ENCODE measurements around the gene PCDHGB1. TPM values are rescaled to one million over a fixed set of nuclear protein-coding genes. Genes with fewer than 3 reads are reported as not detected.

Gene PCDHGB1
- total and polyA plus RNA-seq, 2 experiments from 2014 or later, result 0.53 to 0.57 TPM

DNA sequence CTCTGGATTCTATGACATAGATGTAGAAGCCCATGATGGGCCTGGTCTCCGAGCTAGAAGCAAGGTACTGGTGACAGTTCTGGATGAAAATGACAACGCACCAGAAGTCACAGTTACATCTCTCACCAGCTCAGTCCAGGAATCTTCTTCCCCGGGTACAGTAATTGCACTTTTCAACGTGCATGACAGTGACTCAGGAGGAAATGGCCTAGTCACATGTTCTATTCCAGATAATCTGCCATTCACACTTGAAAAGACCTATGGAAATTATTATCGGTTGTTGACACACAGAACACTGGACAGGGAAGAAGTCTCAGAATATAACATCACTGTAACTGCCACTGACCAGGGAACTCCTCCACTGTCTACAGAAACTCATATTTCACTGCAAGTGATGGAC is 6.2 kb downstream of the PCDHGB1 start:
- H3K36me3 ChIP-seq (replicated peaks; ENCODE audit: insufficient read depth, low read depth), result no peaks in the 10 kb centered on the region
- TF ChIP-seq, protein P1, sequence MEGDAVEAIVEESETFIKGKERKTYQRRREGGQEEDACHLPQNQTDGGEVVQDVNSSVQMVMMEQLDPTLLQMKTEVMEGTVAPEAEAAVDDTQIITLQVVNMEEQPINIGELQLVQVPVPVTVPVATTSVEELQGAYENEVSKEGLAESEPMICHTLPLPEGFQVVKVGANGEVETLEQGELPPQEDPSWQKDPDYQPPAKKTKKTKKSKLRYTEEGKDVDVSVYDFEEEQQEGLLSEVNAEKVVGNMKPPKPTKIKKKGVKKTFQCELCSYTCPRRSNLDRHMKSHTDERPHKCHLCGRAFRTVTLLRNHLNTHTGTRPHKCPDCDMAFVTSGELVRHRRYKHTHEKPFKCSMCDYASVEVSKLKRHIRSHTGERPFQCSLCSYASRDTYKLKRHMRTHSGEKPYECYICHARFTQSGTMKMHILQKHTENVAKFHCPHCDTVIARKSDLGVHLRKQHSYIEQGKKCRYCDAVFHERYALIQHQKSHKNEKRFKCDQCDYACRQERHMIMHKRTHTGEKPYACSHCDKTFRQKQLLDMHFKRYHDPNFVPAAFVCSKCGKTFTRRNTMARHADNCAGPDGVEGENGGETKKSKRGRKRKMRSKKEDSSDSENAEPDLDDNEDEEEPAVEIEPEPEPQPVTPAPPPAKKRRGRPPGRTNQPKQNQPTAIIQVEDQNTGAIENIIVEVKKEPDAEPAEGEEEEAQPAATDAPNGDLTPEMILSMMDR (IDR thresholded peaks at IDR 0.05; ENCODE audit: poor library complexity), result no peak
- no peak for TF ChIP-seq EZH2phosphoT487 (IDR thresholded peaks at IDR 0.05; ENCODE audit: low read depth, severe bottlenecking, unreplicated experiment)
- no peak for TF ChIP-seq EZH2 (IDR thresholded peaks at IDR 0.05; ENCODE audit: borderline replicate concordance)
- no peak overlapping the region for H3K4me3 ChIP-seq
- no peak overlapping the region for H2AFZ ChIP-seq
- no peak for DNase-seq (ENCODE audit: low spot score)
- no peak overlapping the region for H3K27ac ChIP-seq
- no peaks in the 10 kb centered on the region for H3K9me3 ChIP-seq (ENCODE audit: low read depth)
- no peaks in the 10 kb centered on the region for H3K9me2 ChIP-seq (replicated peaks; ENCODE audit: insufficient read depth)
- 83% methylated on average over 5 of the region's 5 CpGs for WGBS (ENCODE audit: low lambda C conversion rate, missing lambda C conversion rate)
- H3K27me3 ChIP-seq, result no peaks in the 10 kb centered on the region
- no peaks in the 10 kb centered on the region for H4K20me1 ChIP-seq (ENCODE audit: insufficient read depth, poor library complexity, severe bottlenecking)
- H3K4me2 ChIP-seq, result no peak overlapping the region
- H3K79me2 ChIP-seq, result no peaks in the 10 kb centered on the region
- no peaks in the 10 kb centered on the region for H3K4me1 ChIP-seq (ENCODE audit: insufficient read depth)

DNA sequence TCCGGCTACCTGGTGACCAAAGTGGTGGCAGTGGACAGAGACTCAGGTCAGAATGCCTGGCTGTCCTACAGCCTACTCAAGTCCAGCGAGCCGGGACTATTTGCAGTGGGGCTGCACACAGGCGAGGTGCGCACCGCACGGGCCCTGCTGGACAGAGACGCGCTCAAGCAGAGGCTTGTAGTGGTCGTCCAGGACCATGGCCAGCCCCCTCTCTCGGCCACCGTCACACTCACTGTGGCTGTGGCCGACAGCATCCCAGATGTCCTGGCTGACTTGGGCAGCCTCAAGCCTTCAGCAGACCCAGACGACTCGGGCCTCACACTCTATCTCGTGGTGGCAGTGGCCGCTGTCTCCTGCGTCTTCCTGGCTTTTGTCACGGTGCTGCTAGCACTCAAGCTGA is 7.1 kb downstream of the PCDHGB1 start:
- H3K27ac ChIP-seq, result no peak overlapping the region
- no peaks in the 10 kb centered on the region for H4K20me1 ChIP-seq (ENCODE audit: insufficient read depth, poor library complexity, severe bottlenecking)
- H3K9me3 ChIP-seq (ENCODE audit: low read depth), result no peaks in the 10 kb centered on the region
- no peaks in the 10 kb centered on the region for H3K9me2 ChIP-seq (replicated peaks; ENCODE audit: insufficient read depth)
- H3K36me3 ChIP-seq (replicated peaks; ENCODE audit: insufficient read depth, low read depth), result no peaks in the 10 kb centered on the region
- H2AFZ ChIP-seq, result no peak overlapping the region
- H3K4me2 ChIP-seq, result no peak overlapping the region
- 91% methylated on average over 19 of the region's 19 CpGs for WGBS (ENCODE audit: low lambda C conversion rate, missing lambda C conversion rate)
- no peaks in the 10 kb centered on the region for H3K27me3 ChIP-seq
- TF ChIP-seq EZH2 (IDR thresholded peaks at IDR 0.05; ENCODE audit: borderline replicate concordance) (no peak), EZH2phosphoT487 (IDR thresholded peaks at IDR 0.05; ENCODE audit: low read depth, severe bottlenecking, unreplicated experiment) (no peak)
- TF ChIP-seq, protein P1 (IDR thresholded peaks at IDR 0.05; ENCODE audit: poor library complexity), result no peak
- H3K79me2 ChIP-seq, result no peaks in the 10 kb centered on the region
- no peak for DNase-seq (ENCODE audit: low spot score)
- no peak overlapping the region for H3K4me3 ChIP-seq
- no peaks in the 10 kb centered on the region for H3K4me1 ChIP-seq (ENCODE audit: insufficient read depth)

GRCh38 chr5:141359790-141360426 is 10.0 kb downstream of the PCDHGB1 start, which contains the start of gene PCDHGB2:
Gene PCDHGB2 (plus strand): TSS chr5:141359994. CDS start chr5:141360136, 142 bp downstream.
- Histone ChIP-seq H3K27me3 (no peaks in the 10 kb centered on the region), H3K4me1 (ENCODE audit: insufficient read depth) (no peaks in the 10 kb centered on the region), H4K20me1 (ENCODE audit: insufficient read depth, poor library complexity, severe bottlenecking) (no peaks in the 10 kb centered on the region), H3K9me2 (replicated peaks; ENCODE audit: insufficient read depth) (no peaks in the 10 kb centered on the region), H3K36me3 (replicated peaks; ENCODE audit: insufficient read depth, low read depth) (no peaks in the 10 kb centered on the region), H3K4me3 (no peak within 1 kb of the TSS), H3K27ac (no peak within 1 kb of the TSS), H3K9me3 (ENCODE audit: low read depth) (peaks cover 5% of the 10 kb centered on the region), H3K79me2 (no peaks in the 10 kb centered on the region), H2AFZ (no peak within 1 kb of the TSS), H3K4me2 (no peak within 1 kb of the TSS)
- WGBS (ENCODE audit: low lambda C conversion rate, missing lambda C conversion rate), result 80% methylated on average over 24 of the region's 24 CpGs
- no peak for DNase-seq (ENCODE audit: low spot score)
- TF ChIP-seq EZH2 (IDR thresholded peaks at IDR 0.05; ENCODE audit: borderline replicate concordance) (no peak), EZH2phosphoT487 (IDR thresholded peaks at IDR 0.05; ENCODE audit: low read depth, severe bottlenecking, unreplicated experiment) (no peak)
- TF ChIP-seq, protein P1 (IDR thresholded peaks at IDR 0.05; ENCODE audit: poor library complexity), result no peak

Data from hepatocyte (in vitro differentiated cells).